GM19328 (cell line): Measurements from ENCODE around the gene REXO5.
"Not testable (repeated sequence)": the region's sequence is repeated elsewhere in the genome, so short reads cannot be mapped to it uniquely, and the experiment has no call there.

ENCODE experiments used
- ATAC-seq: cut with Tn5 transposase; IDR thresholded peaks from one replicate; pipeline ENCODE4 v1.9.1; 2021; ENCODE audit warnings: mild to moderate bottlenecking, moderate library complexity; ENCODE audit not compliant: unreplicated experiment

The REXO5 gene

DNA sequence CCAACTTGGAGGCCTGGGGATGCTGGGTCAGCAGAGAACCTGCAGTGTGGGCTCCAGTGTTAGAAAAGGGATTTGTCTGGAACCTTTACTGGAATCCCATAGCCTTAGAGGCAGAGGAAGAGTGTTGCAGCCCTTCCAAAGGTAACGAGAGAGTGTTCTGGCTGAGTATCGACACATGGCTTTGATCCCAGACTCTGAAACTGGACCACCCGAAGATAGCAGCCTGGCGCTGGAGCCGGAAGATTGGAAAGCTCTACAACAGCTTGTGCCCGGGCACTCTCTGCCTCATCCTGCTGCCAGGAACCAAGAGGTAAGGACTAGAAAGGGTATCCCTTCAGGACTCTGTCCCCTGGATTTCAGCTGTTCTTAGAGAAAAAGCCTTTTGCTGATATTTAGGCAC is 39.7 kb downstream of the REXO5 start:
- ATAC-seq, result no peak

DNA sequence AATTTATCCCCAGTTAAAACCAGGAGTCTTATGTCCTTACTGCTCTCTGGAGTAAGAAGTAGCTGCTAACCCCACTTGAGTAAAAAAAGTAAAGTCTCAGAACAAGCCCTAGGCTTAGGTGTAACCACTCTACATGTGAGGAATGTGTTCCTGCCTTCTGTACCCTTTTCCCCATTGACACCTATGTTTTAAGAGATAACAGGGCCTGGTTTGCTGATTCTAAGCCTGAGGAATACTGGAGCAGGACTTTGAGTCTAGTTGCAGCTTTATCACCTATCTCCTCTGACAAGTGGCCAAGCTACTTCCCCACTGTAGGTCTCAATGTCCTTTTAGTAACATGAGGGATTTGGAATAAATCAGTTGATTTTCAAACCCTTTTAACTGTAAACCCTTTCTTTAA is 40.2 kb downstream of the REXO5 start:
- no peak for ATAC-seq

DNA sequence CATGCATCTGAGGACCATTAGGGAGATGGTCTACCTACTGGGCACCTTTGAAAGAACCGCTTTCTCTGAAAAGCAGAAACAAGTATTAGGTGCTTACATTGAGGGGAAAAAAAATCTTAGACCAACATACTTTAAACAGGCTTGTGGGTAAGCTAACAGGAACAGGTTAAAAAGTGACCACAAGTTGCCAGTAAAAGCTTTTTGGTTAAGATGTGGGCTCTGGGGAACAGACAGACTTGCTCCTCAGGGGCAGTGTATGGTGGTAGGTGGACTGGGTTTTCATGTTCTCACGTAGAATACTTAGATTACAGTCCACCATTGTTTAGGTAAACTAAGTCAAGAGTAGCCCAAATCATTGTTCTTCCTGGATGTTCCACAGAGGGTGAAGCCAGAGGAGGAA is 41.2 kb downstream of the REXO5 start:
- ATAC-seq, result no peak

DNA sequence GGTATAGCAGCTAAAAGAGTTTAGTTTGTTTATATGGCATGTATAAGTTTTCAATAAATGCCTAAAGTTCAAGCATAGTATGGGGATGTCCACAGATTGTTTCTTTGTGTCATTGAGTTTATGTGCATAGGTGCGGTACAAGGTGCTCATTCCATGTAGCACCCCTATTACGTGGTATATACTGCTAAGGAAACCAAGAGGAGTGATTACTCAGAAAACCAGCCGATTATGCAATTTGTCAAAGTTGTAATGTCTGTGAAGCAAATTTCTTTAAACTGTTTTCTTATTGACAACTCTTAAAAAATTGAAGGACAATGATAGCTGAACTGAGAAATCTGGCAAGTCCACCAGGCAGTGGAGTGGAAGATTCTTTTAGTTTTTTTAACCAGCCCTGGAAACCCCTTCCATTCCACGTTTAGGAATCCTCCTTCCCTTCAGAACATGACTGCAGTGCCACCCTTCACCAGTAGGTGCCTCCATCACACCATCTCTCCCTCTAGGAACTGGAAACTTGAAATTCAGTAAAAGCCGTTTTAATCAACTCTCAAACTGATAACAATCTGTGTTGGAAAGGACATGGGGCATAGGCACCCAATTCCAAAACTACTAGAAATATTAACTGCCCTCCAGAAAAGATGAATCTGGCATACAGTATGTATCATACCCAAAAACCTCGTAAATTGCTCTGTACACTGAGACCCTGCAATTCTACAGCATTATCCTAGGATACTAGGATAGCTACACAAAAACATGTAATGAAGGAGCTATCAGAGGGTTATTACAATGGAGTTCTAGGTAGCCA is 43.5 kb downstream of the REXO5 start:
- no peak for ATAC-seq

DNA sequence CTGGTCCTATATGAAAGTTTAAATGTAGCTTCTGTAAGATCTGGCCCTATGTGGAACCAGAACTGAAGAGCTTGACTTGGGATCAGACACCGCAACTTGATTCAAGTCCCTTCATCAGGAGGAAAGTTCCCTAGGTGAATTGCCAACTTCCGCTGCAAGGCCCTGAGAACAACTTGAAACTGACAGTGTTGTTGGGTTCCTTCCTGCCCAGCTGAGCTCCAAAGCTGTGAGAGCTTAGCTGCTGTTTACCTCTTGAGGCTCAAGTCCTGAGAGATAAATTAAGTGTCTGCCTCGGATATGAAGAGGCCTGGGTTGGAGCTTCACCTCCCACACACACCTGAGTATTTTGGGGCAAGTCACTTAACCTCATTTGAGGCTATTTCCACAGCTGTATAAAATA is 44.7 kb downstream of the REXO5 start:
- no peak for ATAC-seq

DNA sequence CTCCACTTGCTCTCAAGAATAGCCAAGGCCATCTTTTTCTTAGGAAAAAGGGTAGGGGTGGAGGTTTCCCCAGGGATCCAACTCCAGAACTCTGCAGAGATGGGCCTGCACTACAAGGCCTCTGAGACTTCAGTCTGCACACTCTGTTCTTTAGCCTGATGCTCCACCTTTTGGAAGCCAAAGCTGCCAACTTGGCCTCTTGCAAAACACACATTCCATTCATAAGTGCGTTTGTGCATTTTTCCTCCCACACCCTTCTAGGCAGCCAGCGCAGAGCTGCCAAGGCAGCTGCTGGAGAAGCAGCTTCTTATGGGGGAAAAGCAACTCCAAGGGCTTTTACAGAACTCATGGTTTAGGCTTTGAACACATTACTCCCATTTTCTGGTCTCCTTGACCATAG is 45.3 kb downstream of the REXO5 start:
- ATAC-seq, result no peak

DNA sequence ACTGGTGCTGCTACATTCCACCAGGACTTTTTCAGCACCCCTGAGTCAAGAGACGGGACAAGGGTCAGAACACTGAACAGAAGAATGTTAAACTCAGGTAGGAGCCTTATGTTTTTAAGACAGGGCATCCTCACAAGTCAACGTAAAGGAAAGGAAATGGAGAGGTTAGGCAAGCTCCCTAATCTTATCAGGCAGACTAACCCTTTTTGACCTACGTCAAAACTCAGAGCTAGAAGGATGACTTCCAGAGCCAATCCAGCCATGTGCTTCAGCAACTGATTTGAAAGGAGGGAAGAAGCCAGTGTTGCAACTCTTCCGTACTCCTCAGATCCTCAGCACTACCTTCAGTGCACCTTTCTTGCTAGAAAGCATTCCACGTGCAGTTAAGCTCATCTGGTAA is 46.8 kb downstream of the REXO5 start:
- ATAC-seq, result no peak

DNA sequence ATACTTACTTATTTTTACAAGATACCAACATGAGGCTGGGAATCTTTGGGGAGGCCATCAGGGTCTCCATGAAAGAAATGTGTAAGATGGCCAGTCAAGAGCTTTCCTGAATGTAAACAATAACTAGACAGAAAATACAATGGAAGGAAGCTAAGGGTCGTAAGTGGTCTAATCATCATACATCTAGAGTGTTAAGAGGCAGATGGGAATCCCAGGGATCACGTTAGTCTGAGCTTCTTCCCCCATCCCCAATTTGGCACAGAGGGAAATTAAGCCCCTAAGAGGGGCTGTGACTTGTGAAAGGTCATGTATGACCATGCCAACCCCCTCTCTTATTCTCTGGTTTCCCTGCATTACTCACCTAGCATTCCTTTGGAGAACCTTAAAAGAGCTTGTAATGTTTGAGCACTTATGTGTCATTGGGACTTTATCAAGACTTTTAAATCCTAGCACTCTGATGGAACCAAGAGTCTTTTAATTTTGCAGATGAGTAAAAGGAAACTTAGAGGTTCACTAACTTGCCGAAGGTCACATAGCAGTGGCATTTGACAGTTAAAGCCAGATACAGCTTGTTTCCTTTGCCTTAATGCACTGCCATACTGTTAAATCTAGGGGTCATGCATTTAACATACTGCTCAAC is 47.8 kb downstream of the REXO5 start:
- no peak for ATAC-seq

DNA sequence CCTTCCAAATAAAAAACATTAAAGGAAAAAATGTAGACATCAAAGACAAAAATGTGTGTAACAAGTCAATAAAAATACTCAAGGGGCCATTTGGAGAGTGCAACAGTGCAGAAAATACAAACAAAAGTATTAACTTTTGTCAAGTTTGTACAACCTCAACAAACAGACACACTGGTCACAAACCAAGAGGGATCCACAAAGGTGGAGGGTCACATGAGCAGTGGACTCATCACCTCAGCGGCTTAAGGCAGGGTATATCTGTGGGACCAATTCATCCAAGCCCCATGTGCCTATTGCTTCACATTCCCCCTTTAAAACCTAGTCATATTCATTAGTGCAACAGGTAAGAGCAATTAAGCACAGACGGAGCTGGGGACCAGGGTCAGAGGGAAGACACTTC is 48.6 kb downstream of the REXO5 start:
- ATAC-seq, result no peak

DNA sequence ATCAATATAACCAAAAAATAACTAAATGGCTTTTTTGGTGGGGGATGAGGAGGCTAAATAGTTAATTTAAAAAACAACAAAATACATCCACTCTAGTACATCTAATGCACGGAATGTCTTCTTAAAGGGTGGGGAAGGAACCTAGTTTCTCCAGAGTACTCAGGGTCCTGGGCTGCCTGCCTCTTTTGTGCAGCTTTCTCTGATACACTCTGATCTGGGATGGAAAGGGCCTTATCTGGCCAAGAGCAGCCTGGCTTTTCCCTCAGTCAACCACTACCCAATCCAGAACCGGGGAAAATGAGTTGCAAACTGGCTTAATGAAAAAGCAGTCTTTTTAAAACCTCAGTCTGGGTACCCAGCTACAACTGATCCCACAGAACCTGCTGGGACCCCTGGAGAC is 51.0 kb downstream of the REXO5 start:
- ATAC-seq, result no peak

DNA sequence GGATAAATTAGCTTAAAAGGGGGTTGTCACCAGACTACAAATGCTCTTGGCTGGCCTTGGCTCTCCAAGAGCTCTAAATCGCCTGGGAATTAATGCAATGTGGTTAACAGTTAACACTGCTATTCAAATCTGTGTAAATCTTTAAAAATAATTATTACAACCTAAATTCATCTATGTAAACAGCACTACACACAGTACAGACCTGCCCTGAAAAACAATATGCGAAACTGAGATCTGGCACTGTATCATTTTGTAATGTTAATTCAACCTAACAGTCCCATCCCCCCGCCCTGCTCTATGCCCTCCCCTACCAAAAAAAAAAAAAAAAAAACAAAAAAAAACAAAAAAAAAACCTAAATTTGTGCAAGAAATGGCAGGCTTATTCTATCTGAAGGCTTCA is 52.9 kb downstream of the REXO5 start:
- no peak for ATAC-seq

DNA sequence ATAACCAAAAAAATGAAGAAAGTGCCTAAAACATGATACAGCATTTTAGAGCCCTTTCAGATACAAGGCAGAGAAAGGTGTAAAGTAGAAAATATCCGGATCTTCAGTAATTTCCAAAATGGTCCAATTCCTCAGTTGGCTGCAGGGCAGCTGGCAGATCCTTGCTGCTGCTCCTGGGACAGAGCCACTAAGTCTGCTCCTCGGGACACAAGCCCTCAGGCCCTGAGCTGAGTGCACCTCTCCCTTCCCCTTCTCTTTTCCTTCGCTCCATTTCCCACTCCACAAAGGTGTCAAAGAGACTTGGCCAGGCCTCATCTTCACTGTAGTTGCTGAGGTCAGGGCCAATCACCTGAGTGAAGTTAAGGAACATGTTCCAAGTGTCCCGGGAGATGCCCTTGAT is 53.4 kb downstream of the REXO5 start:
- no peak for ATAC-seq

DNA sequence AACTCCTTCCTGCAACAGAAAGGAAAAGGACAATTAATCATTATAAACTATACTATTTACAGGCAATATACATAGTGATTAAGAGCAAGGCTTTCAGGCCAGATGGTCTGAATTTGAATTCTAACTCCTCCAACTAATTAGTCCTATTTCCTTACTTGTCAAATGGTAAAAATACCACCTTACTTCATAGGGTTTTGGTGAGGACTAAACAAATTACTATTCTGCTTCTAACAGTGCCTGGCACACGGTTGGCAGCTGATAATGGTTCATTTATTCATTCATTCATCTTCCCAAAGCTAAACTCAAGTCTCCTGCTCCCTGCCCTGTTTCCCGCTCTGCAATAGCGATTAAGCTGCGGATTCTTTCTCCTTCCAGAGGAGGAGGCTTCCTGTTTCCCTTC is 54.0 kb downstream of the REXO5 start:
- ATAC-seq, result no peak

DNA sequence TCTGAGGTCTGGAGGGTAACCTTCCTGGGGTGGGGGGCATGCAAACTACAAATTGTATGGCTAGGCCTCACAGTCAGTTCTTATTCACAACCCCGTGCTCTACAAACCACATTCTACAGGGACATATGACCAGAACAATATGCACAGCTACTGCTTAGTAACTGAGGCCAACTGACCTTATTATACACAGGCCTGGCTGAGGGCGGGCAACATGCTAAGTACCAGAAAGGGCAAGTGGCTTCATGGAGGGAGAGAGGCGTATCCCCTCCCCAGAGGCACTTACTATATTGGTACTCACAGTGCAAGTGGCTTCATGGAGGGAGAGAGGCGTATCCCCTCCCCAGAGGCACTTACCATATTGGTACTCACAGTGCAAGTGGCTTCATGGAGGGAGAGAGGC is 54.7 kb downstream of the REXO5 start:
- ATAC-seq, result not testable (repeated sequence)

DNA sequence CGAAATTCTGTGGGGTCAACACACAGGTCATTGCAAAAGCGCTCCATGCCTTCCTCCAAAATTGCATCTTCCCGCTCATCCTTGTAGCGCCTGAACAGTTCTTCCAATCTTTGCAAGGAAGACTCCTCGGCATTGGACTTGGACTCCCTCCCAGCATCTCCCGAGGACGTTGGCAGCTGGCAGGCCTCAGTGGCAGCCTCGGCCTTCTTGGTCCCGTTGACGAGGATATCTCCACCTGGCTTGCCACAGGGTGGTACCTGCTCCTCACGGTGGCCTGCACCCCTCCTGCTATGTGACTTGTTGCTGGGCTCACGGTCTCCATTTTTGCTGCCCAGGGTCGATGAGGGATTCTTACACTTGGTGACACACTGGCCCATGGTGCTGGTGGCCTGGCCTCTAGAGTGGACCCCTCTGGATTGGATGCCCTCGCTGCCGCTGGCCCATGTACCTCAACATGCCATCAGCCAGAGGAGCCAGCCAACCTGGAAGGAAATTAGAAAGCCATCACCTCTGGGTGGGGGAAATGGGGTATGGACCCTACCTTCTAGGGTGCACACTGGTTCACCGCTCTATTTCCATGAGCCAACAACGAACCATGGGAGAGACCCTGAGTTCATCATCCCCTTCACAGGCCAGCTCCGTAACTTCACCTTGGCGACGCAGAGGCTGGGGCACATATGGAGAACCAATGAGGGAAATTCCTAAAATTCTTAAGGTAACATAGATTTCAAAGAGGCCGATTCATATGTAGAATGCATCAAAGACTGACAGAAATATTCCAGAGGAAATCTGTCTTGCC is 56.0 kb downstream of the REXO5 start:
- no peak for ATAC-seq

DNA sequence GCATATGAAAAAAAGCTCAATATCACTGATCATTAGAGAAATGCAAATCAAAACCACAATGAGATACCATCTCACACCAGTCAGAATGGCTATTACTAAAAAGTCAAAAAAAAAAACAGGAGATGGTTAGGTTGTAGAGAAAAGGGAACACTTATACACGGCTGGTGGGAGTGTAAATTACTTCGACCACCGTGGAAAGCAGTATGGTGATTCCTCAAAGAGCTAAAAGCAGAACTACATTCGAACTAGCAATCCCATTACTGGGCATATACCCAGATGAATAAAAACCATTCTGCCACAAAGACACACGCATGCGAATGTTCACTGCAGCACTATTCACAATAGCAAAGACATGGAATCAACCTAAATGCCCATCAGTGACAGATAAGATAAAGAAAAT is 58.0 kb downstream of the REXO5 start:
- not testable (repeated sequence) for ATAC-seq

DNA sequence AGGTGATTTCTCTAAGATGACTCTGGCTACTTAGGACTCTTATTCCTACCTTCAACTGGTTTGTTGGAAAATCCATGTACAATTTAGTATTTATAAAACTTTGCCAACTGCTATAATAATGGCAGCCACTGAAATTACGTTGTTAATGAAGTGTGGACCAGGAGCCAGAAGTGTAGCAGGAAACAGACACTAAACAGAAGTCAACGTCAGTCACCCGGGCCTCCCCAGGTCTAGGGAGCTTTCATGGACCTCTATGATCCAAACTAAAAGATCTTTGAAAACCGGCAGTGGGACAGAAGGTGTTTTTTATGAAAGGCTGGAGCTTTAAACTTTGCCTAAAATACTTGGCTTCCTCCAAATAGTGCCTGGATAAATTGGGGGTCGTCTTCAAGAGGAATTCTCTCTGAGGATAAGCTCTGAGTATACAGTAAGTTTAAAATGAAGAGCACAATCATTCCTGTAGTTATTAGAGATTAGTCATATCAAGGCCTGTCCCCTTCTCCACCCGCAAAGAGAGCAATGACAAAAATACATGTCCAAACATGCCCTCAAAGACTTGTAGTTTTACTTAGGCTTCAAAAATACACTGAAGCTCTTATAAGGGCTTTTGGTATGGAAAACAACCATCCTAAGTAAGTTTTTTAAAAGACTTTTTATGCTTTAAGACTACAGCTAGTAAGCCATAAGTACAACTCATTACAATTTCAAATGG is 59.2 kb downstream of the REXO5 start:
- ATAC-seq, result no peak

DNA sequence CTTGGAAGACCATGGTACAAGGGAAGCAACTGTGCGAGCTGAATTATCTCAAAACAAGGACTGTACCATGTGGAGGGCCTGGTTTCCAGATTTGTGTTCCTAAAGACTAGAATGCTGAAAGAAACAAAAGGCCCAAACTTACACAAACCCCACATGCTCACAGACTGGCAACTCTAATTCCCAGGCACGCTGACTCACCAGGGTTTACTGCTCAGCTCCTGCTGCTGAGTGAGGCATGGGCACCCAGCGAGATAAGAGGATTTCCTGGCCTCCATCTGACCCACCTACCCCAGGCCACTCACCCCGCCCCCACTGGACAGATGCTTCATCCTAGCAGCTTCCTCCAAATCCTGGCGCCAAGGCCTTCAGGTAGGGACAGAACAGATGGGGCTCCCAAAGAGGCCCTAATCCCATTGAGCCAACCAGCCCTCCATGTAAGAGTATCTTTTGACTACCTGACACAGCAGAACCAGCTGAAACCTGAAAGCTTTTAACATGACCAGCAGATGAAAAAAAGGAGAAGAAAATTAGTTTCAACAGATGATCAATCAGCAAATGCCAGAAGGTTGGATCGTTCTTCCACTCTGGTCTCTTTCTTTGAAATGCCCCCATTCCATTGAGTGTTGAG is 59.9 kb downstream of the REXO5 start:
- no peak for ATAC-seq

DNA sequence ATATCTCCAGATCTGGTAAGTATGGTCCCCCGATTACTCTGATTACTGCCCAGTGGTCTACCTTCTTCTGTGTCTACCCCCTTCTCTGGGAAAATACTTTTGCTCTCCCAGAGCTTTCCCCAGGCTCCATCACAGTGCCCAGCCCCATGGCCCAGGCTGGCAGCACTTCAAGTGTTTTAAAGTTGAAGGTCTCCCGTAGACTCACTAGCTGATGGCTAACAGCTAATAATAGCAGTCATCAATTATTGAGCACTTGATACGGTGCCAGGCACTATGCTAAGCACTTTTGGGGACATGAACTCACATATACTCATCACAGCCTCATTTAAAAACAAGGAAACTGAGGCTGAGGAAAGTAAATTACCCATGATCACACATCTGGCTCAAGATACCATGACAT is 60.5 kb downstream of the REXO5 start:
- no peak for ATAC-seq

DNA sequence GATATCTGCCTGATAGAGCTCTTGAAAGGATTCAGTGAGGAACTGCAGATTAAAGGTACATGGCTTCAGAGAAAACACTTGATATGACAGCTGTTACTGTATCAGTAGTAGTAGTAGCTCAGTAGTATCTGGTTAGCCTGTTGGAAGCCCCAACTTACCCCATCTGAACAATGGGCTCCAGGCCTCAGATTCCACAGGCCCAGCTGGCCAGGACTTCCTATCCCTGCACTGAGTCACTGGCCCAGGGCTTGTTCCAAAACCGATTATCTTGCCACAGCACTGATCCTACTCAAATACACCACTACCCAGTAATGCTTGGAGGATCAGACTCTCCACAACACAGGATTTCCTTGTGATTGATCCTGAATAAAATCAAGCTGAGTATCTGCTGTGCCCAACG is 61.3 kb downstream of the REXO5 start:
- ATAC-seq, result no peak

DNA sequence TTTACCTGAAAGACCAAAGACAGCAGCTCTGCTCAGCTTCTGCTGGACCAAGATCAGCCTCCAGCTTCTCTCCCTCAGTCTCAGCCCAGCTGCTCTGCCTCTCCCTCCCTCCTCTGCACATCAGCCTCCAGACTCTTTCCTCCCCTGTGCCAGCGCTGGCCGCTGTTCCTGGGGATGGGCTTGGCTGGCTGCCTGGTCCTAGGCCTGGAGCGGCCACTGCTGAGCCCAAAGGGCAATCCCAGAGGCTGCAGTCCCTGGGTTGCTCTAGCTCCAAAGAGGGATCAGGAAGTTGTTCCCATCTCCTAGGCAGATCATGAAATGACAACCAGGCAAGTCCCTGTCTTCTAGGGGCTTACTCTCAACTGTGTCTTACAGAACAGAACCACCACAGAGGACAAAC is 62.6 kb downstream of the REXO5 start:
- no peak for ATAC-seq
